NCI-H345 treated with DMSO at 0.1 percent for 48 hours (cell line): Measurements from ENCODE around the gene RALGDS.
A peak's percentile ranks its signal among the peaks of the same experiment; 100 is the strongest.
"Not testable (repeated sequence)": the region's sequence is repeated elsewhere in the genome, so short reads cannot be mapped to it uniquely, and the experiment has no call there.

Experiments used
- DNase-seq: peaks from one replicate; lab custom pipeline; 2025; ENCODE audit not compliant: unreplicated experiment; lab: John Stamatoyannopoulos, UW

The RALGDS gene

DNA sequence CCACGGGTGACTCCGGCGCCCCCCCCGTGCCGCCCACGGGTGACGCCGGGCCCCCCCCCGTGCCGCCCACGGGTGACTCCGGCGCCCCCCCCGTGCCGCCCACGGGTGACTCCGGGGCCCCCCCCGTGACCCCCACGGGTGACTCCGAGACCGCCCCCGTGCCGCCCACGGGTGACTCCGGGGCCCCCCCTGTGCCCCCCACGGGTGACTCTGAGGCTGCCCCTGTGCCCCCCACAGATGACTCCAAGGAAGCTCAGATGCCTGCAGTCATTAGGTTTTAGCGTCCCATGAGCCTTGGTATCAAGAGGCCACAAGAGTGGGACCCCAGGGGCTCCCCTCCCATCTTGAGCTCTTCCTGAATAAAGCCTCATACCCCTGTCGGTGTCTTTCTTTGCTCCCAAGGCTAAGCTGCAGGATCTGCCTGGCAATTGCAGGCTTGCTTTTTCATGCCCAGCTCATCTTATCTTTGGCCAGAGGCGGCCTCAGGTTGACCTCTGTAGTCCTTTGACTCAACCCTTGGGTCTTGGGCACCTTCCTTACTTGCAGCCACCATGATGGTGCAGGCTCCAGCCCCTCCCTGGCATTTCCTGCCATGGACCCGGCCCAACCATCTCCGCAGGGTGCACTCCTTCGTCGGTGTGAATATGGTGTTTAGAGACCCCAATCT is 49.4 kb downstream of the RALGDS start:
- DNase-seq: no peak

GRCh38 chr9:133070985-133071384 is 50.1 kb downstream of the RALGDS start:
- not testable (repeated sequence) for DNase-seq

GRCh38 chr9:133070500-133070961 is 50.5 kb downstream of the RALGDS start:
- DNase-seq: not testable (repeated sequence)

DNA sequence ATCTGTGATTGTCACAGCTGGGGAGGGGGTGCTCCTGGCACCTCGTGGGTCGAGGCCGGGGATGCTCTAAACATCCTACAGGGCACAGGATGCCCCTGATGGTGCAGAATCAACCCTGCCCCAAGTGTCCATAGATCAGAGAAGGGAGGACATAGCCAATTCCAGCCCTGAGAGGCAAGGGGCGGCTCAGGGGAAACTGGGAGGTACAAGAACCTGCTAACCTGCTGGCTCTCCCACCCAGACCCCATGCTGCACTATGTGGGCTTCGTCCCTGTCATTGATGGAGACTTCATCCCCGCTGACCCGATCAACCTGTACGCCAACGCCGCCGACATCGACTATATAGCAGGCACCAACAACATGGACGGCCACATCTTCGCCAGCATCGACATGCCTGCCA is 52.6 kb downstream of the RALGDS start:
- DNase-seq: not testable (repeated sequence)

DNA sequence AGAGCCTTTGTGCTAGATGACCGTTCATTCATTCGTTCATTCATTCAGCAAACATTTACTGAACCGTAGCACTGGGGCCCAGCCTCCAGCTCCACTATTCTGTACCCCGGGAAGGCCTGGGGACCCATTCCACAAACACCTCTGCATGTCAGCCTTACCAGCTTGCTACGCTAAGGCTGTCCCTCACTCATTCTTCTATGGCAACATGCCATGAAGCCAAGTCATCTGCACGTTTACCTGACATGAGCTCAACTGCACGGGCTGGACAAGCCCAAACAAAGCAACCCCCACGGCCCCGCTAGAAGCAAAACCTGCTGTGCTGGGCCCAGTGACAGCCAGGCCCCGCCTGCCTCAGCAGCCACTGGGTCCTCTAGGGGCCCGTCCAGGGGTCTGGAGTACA is 53.2 kb downstream of the RALGDS start:
- no peak for DNase-seq

GRCh38 chr9:133067006-133067405 is 54.0 kb downstream of the RALGDS start:
- DNase-seq: no peak

DNA sequence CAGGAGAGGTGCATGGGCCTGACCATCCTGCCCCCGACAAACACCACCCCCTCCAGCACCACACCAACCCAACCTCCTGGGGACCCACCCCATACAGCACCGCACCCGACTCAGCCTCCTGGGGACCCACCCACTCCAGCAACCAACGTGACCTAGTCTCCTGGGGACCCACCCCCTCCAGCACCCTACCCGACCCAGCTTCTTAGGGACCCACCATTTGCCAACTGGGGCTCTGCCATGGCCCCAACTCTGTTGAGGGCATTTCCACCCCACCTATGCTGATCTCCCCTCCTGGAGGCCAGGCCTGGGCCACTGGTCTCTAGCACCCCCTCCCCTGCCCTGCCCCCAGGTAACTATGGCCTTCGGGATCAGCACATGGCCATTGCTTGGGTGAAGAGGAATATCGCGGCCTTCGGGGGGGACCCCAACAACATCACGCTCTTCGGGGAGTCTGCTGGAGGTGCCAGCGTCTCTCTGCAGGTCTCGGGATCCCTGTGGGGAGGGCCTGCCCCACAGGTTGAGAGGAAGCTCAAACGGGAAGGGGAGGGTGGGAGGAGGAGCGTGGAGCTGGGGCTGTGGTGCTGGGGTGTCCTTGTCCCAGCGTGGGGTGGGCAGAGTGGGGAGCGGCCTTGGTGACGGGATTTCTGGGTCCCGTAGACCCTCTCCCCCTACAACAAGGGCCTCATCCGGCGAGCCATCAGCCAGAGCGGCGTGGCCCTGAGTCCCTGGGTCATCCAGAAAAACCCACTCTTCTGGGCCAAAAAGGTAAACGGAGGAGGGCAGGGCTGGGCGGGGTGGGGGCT is 54.7 kb downstream of the RALGDS start:
- no peak for DNase-seq

DNA sequence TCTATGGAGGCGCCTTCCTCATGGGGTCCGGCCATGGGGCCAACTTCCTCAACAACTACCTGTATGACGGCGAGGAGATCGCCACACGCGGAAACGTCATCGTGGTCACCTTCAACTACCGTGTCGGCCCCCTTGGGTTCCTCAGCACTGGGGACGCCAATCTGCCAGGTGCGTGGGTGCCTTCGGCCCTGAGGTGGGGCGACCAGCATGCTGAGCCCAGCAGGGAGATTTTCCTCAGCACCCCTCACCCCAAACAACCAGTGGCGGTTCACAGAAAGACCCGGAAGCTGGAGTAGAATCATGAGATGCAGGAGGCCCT is 56.0 kb downstream of the RALGDS start:
- DNase-seq: no peak

GRCh38 chr9:133064241-133065069 is 56.6 kb downstream of the RALGDS start:
- DNase-seq: no peak

DNA sequence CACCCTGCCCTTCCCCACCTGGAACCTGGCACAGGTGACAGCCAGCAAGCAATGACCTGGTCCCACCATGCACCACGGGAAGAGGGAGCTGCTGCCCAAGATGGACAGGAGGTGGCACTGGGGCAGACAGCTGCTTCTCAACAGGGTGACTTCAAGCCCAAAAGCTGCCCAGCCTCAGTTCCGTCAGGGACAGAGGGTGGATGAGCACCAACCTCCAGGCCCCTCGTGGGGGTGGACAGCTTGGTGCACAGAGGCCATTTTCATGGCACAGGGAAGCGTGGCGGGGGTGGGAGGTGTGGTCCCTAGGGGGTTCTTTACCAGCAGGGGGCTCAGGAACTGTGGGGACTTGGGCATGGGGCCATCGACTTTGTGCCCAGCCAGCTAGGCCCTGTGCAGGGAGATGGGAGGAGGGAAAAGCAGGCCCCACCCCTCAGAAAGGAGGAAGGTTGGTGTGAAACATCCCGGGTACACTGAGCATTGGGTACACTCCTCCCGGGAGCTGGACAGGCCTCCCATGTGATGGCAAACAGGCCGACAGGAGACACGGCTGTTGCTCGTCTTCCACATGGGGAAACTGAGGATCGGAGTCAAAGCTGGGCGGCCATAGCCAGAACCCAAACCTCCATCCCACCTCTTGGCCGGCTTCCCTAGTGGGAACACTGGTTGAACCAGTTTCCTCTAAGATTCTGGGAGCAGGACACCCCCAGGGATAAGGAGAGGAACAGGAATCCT is 57.4 kb downstream of the RALGDS start:
- DNase-seq: no peak

DNA sequence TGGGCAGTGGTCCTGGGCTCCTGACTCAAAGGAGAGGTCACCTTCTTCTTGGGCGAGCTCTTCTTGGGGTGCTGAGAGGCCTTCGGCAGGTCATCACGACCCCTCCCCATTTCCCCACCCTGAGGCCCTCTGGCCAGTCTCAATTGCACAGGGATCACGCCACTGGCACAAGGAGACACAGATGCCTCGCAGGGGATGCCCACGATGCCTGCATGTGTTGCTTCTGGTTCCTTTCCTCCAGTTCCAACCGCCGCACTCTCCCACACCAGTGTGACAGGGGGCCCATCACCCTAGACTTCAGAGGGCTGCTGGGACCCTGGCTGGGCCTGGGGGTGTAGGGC is 57.9 kb downstream of the RALGDS start:
- DNase-seq: no peak

- DNase-seq: not testable (repeated sequence)
Observed at GRCh38 chr9:133062569-133062968, 58.5 kb downstream of the RALGDS start.

DNA sequence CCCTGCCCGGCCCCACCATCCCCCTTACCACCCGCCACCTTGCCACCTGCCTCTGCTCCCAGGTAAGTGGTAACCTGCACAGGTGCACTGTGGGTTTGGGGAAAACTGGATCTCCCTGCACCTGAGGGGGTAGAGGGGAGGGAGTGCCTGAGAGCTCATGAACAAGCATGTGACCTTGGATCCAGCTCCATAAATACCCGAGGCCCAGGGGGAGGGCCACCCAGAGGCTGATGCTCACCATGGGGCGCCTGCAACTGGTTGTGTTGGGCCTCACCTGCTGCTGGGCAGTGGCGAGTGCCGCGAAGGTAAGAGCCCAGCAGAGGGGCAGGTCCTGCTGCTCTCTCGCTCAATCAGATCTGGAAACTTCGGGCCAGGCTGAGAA is 59.3 kb downstream of the RALGDS start, which contains the start of gene CEL:
Gene CEL, plus strand, starts transcription at position 218 of the 382 bp plus-strand sequence. Its CDS starts 22 bp downstream, at position 240.
- DNase-seq: peak; percentile 81

- peak; percentile 13 for DNase-seq
Observed at GRCh38 chr9:133061019-133061763, 59.8 kb downstream of the RALGDS start.

- no peak for DNase-seq
Observed at GRCh38 chr9:133060417-133060841, 60.6 kb downstream of the RALGDS start.

- DNase-seq: no peak
Observed at GRCh38 chr9:133059623-133060022, 61.4 kb downstream of the RALGDS start.

- DNase-seq: no peak
Observed at GRCh38 chr9:133058550-133059320, 62.3 kb downstream of the RALGDS start.

DNA sequence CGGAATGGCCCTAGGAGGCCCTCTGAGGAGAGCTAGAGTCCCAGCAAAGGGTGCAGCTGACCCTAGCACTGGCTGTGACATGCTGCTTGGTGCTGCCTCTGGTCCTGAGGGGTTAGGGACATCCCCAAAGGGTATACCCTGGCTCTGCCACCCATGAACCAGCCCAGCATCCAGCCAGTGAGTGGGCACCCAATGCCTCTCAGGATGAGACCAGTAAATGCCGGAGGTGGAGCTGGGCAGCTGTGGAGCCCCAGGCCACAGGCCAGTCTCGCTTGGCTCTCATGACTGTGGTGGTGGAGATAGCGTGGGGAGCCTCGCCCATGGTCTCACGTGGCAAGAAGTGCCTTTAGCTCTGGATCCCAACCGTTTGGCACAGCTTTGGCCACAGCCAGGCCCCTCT is 63.0 kb downstream of the RALGDS start:
- DNase-seq: no peak

GRCh38 chr9:133057553-133057952 is 63.5 kb downstream of the RALGDS start:
- DNase-seq: no peak

DNA sequence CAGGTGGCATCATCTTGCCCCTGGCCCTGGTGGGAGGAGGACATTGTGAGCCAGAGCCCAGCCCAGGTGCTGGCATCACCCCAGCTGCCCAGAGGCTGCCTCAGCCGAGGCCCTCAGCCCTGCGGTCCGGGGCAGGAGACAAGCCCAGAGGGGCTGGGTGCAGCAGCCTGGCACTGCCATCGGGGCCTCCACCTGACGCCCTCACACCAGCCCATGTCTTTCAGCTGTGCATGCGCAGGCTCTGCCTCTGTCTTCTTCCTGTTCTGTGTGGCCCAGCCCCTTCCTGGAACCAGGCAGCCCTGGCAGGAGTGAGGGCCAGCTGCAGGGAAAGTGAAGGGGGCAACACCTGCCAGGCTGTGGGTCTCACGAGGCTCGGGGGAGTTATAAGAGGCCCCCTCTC is 64.0 kb downstream of the RALGDS start:
- DNase-seq: no peak
